CD4-positive, alpha-beta T cell treated with Interleukin-1 beta for 1 hour (primary cell): Measurements from ENCODE around the gene ADGRB3.
"Not testable (repeated sequence)": the region's sequence is repeated elsewhere in the genome, so short reads cannot be mapped to it uniquely, and the experiment has no call there.

Experiments
- DNase-seq, 2 donors: peaks; one replicate each; pipeline ENCODE4 v3.0.0-alpha.2; 2020 to 2022

Gene ADGRB3

DNA sequence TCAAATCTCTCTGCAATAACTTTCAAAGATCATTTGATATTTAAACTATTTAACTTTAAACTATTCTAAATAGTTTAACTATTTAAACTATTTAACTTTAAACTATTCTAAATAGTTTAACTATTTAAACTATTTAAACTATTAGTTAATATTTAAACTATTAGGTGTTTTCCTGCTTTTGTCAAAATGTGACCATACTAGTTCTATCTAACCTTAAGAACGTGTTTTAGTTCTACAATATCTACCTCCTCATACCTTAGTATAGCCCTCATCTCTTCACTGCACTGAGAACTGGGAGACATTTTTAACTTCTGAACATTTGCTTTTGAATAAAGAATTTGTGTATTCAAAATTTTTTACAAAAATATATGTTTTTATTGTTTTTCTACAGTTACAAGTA lies 429.1 kb downstream of the ADGRB3 start:
- no peak for DNase-seq

DNA sequence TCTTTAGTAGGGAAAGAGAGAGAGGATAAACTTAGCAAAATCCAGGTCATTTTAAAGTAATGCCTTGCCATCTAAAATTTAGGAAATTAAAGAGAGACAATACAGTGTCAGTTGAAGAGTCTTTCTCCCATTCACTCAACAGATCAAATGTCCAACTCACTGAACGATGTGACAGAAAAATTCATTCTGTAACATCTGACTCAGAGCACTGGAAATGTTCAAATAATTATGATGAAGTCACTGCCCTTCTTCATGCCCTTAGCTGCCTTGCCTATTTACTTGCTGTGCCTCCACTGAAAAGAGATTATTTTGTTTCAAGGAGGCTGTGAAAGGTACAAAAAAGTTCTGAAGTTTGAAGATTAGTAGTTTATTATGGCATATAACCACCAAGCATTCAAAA lies 434.8 kb downstream of the ADGRB3 start:
- DNase-seq = no peak

DNA sequence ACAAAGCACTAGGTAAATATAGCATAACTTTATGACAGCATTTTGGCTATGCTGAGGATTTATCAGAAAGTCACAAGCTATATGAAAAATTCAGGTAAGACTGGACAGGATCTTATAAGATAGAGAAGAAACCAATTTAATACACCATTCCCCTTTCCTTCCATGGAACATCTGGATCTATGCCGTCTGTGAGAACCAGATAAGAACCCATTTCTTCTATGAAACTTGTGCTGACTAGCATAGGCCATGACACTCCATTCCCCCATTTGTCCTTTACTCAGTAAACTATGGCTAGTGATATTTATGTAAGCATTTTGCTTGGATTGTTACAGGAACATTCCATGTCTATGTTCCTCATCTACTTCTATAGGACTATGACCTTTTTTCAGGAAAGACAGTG lies 437.7 kb downstream of the ADGRB3 start:
- DNase-seq = no peak

DNA sequence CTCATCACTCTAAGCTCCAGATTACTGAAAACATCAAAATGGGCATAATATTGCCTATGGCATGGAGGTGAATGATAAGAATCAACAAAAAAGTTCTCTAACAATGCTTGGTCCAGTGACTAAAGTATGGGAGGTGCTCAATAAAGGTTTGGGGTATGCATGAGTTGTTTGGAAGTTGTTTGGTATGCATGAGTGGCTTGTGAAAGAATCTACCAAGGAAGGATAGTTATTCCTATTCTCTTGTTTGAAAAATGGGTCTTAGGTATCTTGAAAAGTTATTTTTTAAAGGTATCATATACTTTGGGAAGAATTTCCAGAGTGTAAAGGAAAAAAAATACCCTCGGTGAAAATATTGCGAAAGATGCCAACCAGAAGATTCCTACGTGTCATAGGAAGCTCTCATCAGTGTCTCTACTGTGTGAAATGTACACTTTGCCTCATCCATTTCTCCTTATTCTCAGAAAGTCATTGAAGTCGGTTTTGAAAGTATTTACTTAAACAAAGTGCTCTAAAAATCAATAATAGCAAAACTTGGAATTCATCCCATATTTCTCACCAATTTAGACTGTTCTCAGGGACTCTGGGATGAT lies 449.8 kb downstream of the ADGRB3 start:
- no peak for DNase-seq

DNA sequence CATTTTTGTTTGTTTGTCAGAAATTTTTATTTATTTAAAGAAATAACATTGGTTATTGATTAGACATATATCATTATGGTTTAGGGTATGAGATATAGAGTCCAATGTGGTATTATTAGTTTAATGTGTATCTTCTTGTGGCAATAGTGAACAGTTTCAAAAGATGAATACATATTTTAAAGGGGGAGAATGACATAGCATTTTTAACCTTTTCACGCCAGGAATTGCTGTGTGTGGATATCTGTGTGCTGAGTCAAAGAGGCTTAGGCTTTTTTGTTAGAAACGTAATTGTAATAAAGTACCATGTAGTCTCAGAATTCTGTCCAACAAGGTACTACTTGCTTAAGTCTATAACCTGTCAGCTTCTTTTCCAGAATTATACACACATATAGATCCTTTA lies 451.6 kb downstream of the ADGRB3 start:
- DNase-seq = no peak

DNA sequence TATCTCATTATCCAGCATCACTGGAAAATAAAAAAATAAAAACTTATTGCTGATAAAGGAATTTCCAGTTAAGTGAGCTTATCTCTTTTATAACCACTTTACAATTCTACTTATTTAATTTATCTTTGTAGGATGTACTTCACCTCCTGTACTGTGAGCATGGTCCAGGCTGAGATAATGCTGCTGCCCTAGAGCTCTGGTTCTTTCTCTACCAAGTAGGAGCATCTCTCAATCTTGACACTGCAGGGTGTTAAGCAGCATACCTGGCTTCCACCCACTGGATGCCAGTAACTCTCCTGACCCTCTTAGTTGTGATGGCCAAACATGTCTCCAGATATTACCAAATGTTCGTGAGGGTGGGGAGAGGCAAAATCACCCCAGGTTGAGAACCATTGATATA lies 454.5 kb downstream of the ADGRB3 start:
- DNase-seq = no peak

DNA sequence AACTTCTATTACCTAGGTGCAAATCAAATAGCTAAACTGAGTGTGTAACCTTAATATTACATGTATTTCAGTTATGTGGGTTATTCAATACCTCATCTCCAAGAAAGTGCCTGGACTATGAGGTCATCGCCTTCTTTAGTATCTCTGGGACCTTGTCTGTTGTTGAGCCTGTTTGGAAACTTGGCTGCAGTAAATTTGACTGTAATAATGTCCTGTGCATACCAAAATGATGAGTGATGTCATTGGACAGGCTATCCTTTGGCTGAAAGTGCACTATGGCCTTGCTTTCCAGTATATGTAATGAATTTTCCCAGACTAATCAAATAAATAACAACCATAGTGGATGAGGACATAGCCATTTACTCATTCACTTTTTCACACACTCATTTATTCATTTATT lies 455.1 kb downstream of the ADGRB3 start:
- no peak for DNase-seq

DNA sequence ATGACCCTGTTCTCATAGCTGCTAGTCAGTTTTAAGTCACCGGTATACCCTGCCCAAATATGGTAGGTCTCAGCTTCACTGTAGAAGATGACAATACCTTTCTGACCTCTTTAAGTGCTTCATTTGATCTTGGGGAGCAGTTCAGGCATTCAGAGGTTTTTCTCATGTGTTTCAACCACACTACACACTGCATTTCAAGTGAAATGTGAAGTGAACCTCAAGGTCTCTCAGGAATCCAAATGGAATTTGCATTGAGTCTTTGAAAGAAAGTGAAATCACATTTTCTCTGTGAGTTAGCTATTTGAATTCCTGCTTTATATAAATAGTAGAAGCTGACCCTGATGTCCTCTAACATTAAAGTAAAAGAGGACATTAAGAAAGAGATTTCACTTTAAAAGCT lies 461.6 kb downstream of the ADGRB3 start:
- DNase-seq = no peak

DNA sequence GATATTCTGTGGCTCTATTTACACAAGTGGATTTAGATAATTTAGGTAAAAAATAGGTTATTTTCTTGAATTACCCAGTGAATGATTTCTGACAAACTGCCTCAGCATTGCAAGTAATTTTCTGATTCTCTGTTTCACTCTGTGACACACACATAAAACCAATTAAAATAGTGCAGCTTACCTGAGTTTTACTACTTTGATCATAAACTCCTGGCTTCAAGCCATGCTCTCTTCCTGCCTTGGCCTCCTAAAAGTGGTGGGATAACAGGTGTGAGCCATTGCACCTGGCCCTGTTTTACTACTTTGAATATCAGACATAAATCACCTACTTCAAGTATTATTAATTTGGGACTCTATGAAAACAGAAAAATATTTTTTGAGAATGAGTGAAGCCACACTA lies 462.9 kb downstream of the ADGRB3 start:
- DNase-seq = no peak

DNA sequence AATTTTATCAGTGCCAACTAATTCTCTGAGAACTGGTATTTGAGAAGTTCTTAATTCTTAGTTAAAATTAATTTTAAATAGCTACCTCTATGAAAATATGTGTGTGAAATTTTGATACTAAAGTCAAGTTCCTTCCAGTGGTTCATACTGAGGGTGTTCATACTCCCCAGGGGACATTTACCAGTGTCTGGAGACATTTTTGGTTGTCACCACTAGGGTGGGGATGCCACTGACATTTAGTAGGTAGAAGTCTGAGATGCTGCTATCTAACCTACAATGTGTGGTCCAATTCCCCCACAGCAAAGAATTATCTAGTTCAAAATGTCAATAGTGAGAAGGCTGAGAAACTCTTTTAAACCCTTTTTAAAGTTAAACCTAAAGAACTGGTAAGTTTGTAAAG lies 463.8 kb downstream of the ADGRB3 start:
- no peak for DNase-seq

DNA sequence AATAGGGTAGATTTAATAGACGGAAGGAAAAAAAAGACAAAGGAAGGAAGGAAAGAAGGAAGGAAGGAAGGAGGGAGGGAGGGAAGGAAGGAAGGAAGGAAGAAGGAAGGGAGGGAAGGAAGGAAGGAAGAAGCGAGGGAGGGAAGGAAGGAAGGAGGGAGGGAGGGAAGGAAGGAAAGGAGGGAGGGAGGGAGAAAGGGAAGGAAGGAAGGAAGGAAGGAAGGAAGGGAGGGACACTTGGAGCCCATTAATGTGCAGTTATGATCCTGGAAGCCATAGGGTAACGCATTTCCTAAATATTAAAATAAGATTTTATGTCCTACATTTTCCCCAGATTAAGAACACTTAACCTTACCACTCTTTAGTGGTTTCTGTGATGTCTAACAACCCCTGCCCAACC lies 465.7 kb downstream of the ADGRB3 start:
- no peak for DNase-seq

DNA sequence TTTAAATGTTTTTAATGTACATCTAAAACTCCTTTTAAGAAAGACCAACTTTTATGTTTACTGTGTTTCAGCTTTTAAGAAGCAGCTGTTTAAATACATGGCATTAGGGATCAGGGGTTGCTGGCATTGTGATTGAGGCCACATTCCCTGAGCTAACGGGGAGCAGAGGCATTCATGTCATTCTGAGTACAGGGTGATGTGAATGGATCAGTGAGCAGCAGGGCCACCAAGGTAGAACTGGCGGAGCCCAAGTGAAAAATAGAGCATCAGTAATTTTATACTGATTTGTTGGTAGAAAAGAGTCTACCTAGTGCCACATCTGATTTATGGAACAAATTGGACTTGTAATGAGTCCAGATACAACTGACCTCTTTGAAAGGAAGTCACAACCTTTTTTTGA lies 467.3 kb downstream of the ADGRB3 start:
- DNase-seq = no peak

DNA sequence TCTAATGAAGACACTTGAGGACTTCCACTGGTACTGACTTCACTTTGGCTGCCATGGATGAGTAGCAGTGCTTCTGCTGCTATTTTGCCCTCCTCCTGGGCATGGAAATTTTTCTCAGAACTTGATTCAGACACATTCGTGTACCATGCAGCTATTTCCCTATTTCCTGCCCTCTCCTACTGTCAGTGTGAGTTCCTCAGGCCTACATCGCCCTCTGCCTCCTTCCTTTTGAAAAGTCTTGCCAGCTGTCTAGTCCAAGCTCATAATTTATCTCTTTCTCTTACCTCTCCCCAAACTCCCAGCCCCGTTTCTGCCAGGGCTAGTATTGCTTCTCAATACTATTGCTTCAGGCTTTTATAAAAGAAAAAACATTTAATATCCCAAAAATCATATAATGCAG lies 470.2 kb downstream of the ADGRB3 start:
- DNase-seq = no peak

DNA sequence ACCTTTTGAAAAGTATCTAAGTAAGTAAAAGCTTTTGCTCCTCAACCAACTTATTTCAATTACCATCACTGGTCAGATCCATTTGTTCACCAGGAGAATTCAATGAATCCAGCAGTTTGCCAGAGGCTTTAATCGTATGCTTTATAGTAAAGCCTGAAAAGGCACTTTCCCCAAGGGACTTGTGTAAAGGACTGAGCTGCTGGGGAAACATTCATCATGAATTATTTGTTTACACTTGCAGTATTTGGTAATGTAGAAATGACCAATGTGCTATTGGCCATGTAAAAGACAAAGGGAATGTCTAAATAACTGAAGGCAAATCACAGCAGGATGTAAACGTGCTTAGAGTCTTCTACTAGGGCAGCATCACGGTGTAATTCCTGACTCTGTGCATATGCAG lies 471.4 kb downstream of the ADGRB3 start:
- no peak for DNase-seq

DNA sequence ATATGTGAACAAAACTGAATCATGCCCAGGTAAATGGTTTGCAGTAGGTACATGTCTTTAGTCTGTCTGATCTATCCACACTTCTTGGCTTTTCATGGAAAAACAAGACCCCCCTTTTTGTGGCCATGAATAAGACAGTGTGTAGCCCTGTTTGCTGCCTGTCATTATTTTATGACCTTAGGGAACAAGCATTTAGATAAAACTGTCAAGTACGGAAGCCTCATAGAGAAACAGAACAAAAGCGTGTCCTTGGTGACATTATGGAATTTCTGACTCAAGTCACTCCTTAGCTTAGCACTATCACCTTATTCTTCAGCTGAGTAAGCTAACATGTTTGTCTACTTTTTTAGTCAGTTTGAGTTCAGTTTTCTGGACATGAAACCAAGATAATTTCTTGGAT lies 476.2 kb downstream of the ADGRB3 start:
- no peak for DNase-seq

DNA sequence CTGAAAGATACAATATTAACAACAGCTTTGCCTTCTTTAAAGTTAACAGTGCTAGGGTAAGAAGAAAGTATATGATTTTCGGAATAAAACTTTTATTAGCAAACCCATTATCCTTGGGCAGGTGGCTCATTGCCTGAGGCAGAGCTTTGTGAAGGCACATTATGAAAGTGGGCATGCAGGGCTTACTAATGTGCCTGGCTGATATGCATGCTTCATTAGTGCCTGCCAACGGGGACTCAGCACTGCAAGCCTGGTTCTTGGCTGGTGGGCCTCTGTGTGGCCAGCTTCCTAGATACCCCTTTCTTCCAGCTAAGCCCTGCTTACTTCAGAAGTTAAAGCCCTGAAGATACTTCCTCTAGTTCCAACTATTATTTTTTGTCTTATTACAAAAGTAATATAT lies 481.6 kb downstream of the ADGRB3 start:
- DNase-seq = no peak

DNA sequence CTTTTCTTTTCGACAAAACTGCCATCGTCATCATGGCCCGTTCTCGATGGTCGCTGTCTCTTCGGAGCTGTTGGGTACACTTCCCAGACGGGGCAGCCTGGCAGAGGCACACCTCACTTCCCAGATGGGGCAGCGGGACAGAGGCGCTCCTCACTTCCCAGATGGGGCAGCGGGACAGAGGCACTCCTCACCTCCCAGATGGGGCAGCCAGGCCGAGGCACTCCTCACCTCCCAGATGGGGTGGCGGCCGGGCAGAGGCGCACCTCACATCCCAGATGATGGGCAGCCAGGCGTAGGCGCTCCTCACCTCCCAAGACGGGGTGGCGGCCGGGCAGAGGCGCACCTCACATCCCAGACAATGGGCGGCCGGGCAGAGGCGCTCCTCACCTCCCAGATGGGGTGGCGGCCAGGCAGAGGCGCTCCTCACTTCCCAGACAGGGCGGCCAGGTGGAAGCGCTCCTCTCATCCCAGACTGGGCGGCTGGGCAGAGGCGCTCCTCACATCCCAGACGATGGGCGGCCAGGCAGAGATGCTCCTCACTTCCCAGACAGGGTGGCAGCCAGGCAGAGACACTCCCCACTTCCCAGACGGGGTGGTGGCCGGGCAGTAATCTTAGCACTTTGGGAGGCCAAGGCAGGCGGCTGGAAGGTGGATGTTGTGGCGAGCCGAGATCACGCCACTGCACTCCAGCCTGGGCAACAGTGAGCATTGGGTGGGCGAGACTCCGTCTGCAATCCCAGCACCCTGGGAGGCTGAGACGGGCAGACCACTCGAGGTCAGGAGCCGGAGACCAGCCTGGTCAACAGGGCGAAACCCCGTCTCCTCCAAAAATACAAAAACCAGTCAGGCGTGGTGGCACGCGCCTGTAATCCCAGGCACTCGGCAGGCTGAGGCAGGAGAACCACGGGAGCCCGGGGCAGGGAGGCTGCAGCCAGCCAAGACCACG lies 486.7 kb downstream of the ADGRB3 start:
- DNase-seq = not testable (repeated sequence)

DNA sequence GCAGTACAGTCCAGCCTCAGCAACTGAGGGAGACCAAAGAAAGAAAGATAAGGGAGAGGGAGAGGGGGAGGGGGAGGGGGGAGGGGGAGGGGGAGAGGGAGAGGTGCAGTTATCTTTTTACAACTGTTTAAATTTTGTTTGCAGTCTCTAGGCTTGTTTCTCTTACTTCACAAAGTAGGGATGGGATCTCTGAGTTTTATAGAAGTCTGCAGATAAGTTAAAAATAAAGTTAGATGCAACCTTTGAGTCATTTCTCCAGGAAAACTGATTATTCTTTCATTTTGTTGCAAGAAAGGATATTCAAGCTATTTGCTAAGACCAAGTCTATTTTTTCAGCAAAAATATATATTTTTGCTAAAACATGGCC lies 487.3 kb downstream of the ADGRB3 start:
- DNase-seq = no peak

DNA sequence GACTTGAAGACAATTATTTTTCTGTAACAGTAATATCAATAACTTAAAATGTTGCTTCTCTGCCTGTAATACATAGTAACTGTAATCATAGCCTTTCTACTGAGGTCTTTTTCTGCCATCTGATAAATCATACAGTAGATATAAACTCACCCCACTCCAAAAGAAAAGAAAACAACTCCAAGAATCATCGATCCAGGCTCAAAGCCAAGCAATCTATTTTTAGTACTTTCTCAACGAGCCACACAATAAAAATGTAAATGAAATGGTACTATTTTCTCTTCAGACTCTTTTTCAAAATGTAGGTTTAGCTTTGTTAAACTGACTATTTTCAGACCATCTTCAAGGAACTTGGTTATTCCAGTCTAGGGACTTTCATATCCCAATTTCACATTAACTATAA lies 493.3 kb downstream of the ADGRB3 start:
- no peak for DNase-seq

DNA sequence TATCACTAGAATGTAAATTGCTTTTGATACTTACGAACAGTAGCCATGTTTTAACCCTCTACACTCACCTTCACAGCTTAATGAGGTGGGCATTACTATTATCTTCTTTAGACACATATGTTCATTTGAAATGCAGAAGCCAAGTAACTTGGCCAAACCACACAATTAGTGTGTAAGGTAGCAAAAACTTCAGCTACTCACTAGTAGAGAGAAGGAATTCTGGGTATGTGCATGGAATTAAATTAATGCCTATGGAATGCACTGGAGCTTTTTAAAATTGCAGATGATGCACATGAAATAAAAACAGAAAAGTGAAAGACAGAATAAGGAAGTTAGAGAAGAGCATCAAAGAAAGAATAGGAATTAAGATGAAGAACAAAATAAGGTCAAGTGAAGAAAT lies 494.0 kb downstream of the ADGRB3 start:
- no peak for DNase-seq

DNA sequence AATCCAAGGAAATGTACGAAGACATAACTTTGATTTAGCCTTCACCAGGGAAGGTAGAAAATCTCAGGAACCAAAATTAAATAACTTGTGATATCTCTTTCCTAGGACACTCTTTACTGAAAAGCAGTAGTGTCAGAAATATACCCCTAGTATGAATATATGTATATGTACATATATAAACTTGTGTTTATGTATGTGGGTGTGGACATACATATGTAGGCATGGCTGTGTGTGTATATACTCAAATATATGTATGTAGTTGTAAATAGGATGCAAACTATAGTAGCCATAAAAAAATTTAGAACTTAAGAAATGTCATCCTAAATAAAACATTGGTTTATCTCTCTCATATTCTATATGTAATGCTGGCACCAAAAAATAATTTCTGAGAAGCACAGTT lies 500.8 kb downstream of the ADGRB3 start:
- DNase-seq = no peak

DNA sequence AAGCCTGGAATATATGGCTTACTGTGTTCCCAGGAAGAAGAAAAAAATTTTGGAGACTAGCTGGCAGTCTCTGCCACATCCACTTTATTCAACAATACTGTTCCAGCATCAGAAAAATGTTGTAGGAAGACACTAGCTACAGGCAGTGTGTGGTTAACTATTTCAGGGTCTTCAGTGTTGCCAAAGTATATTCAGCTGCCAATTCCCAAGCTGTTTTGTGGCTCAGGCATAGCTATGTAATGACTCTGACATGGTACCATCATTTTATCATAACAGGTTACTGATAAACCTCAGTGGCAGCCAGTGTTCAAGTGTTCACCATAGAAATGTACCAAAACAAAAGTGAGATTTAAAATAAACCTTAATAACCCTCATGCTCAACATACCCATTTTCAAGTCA lies 503.1 kb downstream of the ADGRB3 start:
- no peak for DNase-seq

DNA sequence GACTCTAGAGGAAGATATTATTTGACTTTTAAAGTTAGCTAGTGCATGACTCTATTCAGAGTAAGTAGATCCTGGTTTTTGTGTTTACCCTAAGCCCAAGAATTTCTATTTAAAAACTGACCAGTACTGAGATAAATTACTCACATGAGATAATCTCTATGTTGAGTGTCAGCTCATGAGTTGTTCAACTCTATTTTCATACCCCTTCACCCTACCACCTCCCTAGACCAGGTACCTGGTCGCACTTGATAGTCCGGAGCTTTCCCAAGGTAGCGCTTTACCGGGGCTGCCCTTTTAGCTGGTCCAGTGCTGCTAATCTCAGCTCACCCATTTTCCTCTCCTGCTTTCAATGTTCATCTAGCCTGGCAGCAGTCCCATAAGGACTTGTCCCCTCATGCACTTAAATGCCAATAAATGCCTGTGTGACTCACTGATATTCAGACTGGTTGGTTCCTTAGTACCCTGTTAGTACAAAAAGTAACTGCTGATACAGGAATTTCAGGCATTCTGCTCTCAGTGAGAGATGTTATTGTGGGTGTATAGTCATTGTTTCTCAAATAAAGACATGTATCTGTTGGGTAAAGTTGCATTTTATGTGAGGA lies 503.9 kb downstream of the ADGRB3 start:
- no peak for DNase-seq

DNA sequence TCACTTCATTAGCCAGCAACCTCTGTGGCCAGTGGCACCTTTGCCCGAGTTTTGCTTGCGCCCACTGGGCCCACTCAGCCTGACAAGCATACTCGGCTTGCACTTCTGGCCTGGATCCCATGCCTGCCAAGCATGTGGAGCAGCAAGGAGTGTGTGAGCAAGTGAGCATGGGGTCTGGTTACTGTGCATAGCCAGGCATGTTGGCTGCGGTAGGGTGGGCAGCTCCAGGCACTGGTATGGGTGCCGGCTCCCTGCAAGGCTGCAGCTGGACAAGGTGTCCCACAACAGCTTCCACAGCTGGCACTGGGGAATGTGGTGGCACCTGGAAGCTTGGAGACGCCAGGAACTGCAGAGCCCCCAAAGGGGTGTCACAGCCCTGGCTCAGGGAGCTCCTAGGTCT lies 510.0 kb downstream of the ADGRB3 start:
- no peak for DNase-seq
